Body of pancreas (tissue), 4 donors: ENCODE data around the gene KIAA1549.

Experiments used
- CTCF ChIP-seq, 7 experiments: fragments of 450-650 bp in 4 of 7; fragments of 200-600 bp in 3 of 7; sonication (generic) in 3 of 7; IDR thresholded peaks; one replicate each; pipeline ENCODE4 v1.5.1; 2016 to 2019; ENCODE audit warnings: antibody characterized with exemption in 7 of 7
- POLR2A ChIP-seq, 3 donors: fragments of 450-650 bp; IDR thresholded peaks; one replicate each; pipeline ENCODE4 v1.6.1; 2016; ENCODE audit warnings: antibody characterized with exemption in 3 of 3, mild to moderate bottlenecking in 2 of 3

- TF ChIP-seq CTCF (IDR thresholded peaks at IDR 0.05), result no peak
- no peak for TF ChIP-seq POLR2A (IDR thresholded peaks at IDR 0.05)
Observed at GRCh38 chr7:138935465-138936011, 45.7 kb downstream of the KIAA1549 start.
